ENCODE results near the gene EML4.

GRCh38 chr2:42319265-42319664, 150.1 kb downstream of the EML4 start:
- TF ChIP-seq CTCF (conservative IDR thresholded peaks at IDR 0.05; ENCODE audit: low read depth, low read length) = no peak
- TF ChIP-seq EZH2 (IDR thresholded peaks at IDR 0.05; ENCODE audit: low read length, unreplicated experiment) = no peak
